MM.1S (cell line): ENCODE data around the gene MTERF2.

ENCODE experiments used
- EZH2phosphoT487 ChIP-seq: fragments of 300-600 bp; sonication (generic); IDR thresholded peaks from 2 replicates; pipeline ENCODE4 v1.6.1; 2018; ENCODE audit warnings: antibody characterized with exemption, low read length
- TF ChIP-seq, protein P1 (sequence below): fragments of 300-600 bp; sonication (generic); IDR thresholded peaks from 2 replicates; pipeline ENCODE4 v1.5.1; 2016; ENCODE audit warnings: antibody characterized with exemption, low read length, mixed read lengths

DNA sequence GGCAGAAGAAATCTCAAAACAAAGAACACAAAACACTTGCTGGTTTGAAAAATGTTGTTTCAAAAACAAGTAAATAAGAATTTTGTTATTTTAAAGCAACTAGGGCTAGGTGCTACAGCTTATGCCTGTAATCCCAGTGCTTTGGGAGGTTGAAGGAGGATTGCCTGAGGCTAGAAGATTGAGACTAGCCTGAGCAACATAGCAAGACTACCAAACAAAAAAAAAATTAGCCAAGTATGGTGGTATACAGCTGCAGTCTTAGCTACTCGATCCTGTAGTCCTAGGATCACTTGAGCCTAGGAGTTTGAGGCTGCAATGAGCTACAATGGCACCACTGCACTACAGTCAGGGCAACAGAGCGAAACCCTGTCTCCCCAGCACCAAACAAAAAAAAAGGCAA, 32.6 kb upstream of the MTERF2 start:
- TF ChIP-seq, protein P1, sequence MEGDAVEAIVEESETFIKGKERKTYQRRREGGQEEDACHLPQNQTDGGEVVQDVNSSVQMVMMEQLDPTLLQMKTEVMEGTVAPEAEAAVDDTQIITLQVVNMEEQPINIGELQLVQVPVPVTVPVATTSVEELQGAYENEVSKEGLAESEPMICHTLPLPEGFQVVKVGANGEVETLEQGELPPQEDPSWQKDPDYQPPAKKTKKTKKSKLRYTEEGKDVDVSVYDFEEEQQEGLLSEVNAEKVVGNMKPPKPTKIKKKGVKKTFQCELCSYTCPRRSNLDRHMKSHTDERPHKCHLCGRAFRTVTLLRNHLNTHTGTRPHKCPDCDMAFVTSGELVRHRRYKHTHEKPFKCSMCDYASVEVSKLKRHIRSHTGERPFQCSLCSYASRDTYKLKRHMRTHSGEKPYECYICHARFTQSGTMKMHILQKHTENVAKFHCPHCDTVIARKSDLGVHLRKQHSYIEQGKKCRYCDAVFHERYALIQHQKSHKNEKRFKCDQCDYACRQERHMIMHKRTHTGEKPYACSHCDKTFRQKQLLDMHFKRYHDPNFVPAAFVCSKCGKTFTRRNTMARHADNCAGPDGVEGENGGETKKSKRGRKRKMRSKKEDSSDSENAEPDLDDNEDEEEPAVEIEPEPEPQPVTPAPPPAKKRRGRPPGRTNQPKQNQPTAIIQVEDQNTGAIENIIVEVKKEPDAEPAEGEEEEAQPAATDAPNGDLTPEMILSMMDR: no peak
- TF ChIP-seq EZH2phosphoT487: no peak
